IMR-90 (cell line): Measurements from ENCODE around the gene RUSF1. TPM values are rescaled to one million over a fixed set of nuclear protein-coding genes. Genes with fewer than 3 reads are reported as not detected.

Experiments used
- ATAC-seq: fragments of 200-7000 bp; cut with Tn5 transposase; 2 replicates; pipeline ENCODE4 v1.9.1; 2020; ENCODE audit warnings: low read depth, mild to moderate bottlenecking, moderate library complexity
- BruUV-seq: library from RNA; stranded (reverse); fragments of 400-500 nt; replicated peaks from 2 replicates; lab custom pipeline; 2021; lab: Mats Ljungman, UMichigan
- CTCF ChIA-PET: fragments of 300-600 bp; formaldehyde crosslinking; extraction: SDS; loops from one replicate; lab custom pipeline; 2021; ENCODE audit warnings: antibody characterized with exemption; lab: Yijun Ruan, JAX
- POLR2A ChIA-PET: fragments of 300-600 bp; sonication (Branson Sonifier 250); formaldehyde crosslinking; loops from one replicate; lab custom pipeline; 2022; ENCODE audit warnings: antibody characterized with exemption; ENCODE audit not compliant: unreplicated experiment; lab: Charles Lee
- DNase-seq: peaks from one replicate; pipeline ENCODE4 v3.0.0; 2013
- H2AFZ ChIP-seq: replicated peaks from 2 replicates; pipeline ENCODE3; 2013; ENCODE audit warnings: low read length, mild to moderate bottlenecking; ENCODE audit not compliant: poor library complexity
- H2AK5ac ChIP-seq: 2 replicates; pipeline ENCODE4 v1.6.1; 2013; ENCODE audit warnings: low read depth, low read length, inconsistent platforms
- H2AK9ac ChIP-seq: replicated peaks from 2 replicates; pipeline ENCODE3; 2013; ENCODE audit warnings: mild to moderate bottlenecking, low read depth, low read length, moderate library complexity; ENCODE audit not compliant: poor library complexity
- H2BK120ac ChIP-seq: 2 replicates; pipeline ENCODE4 v1.6.1; 2013; ENCODE audit warnings: low read depth, low read length, inconsistent platforms
- H2BK15ac ChIP-seq: 3 replicates; pipeline ENCODE4 v1.6.1; 2013; ENCODE audit warnings: low read depth, low read length, inconsistent platforms
- H2BK20ac ChIP-seq: 2 replicates; pipeline ENCODE4 v1.6.1; 2013; ENCODE audit warnings: low read depth, mild to moderate bottlenecking, inconsistent platforms, low read length, moderate library complexity
- H2BK5ac ChIP-seq: 2 replicates; pipeline ENCODE4 v1.6.1; 2013; ENCODE audit warnings: mild to moderate bottlenecking, low read depth, low read length, inconsistent platforms; ENCODE audit not compliant: poor library complexity, severe bottlenecking
- H3K14ac ChIP-seq: replicated peaks from 2 replicates; pipeline ENCODE4 v1.6.1; 2013; ENCODE audit warnings: low read depth, low read length, inconsistent platforms
- H3K18ac ChIP-seq: 2 replicates; pipeline ENCODE4 v1.6.1; 2013; ENCODE audit warnings: low read depth, low read length, control low read depth
- H3K23ac ChIP-seq: 2 replicates; pipeline ENCODE4 v1.6.1; 2013; ENCODE audit warnings: low read depth, low read length, inconsistent platforms
- H3K27ac ChIP-seq: 2 replicates; pipeline ENCODE4 v1.5.1; 2013; ENCODE audit warnings: mild to moderate bottlenecking, control low read depth, low read length; ENCODE audit not compliant: insufficient read depth
- H3K27me3 ChIP-seq: 2 replicates; pipeline ENCODE4 v1.6.1; 2013; ENCODE audit warnings: low read length; ENCODE audit not compliant: control insufficient read depth, insufficient read depth
- H3K36me3 ChIP-seq: 2 replicates; pipeline ENCODE4 v1.6.1; 2013; ENCODE audit warnings: low read length, mixed read lengths; ENCODE audit not compliant: control insufficient read depth, insufficient read depth
- H3K4ac ChIP-seq: 2 replicates; pipeline ENCODE4 v1.6.1; 2013; ENCODE audit warnings: low read depth, low read length, inconsistent platforms
- H3K4me1 ChIP-seq: 2 replicates; pipeline ENCODE4 v1.6.1; 2013; ENCODE audit warnings: low read length, mixed read lengths; ENCODE audit not compliant: control insufficient read depth, insufficient read depth
- H3K4me2 ChIP-seq: 2 replicates; pipeline ENCODE4 v1.6.1; 2013; ENCODE audit warnings: low read depth, mild to moderate bottlenecking, control low read depth, low read length, moderate library complexity
- H3K4me3 ChIP-seq: 2 replicates; pipeline ENCODE4 v1.5.1; 2013; ENCODE audit warnings: low read depth, mild to moderate bottlenecking, control low read depth, low read length, moderate library complexity; ENCODE audit not compliant: insufficient read depth
- H3K56ac ChIP-seq: 2 replicates; pipeline ENCODE4 v1.6.1; 2013; ENCODE audit warnings: low read length, inconsistent platforms; ENCODE audit not compliant: insufficient read depth; ENCODE audit errors: extremely low read depth
- H3K79me1 ChIP-seq, 2 experiments: 2 replicates each; pipeline ENCODE4 v1.6.1; 2013; ENCODE audit warnings: low read length in 2 of 2, inconsistent platforms in 1 of 2, low read depth in 1 of 2
- H3K9ac ChIP-seq: 2 replicates; pipeline ENCODE4 v1.6.1; 2013; ENCODE audit warnings: low read depth, low read length, control low read depth
- H3K9me1 ChIP-seq: 2 replicates; pipeline ENCODE4 v1.6.1; 2013; ENCODE audit warnings: low read length, inconsistent platforms; ENCODE audit not compliant: insufficient read depth
- H3K9me3 ChIP-seq: 2 replicates; pipeline ENCODE4 v1.6.1; 2013; ENCODE audit warnings: low read length; ENCODE audit not compliant: control insufficient read depth, insufficient read depth
- H4K20me1 ChIP-seq: 2 replicates; pipeline ENCODE4 v1.6.1; 2013; ENCODE audit warnings: low read length, inconsistent platforms; ENCODE audit not compliant: insufficient read depth
- H4K5ac ChIP-seq: 2 replicates; pipeline ENCODE4 v1.6.1; 2013; ENCODE audit warnings: mild to moderate bottlenecking, low read depth, low read length, control low read depth
- H4K8ac ChIP-seq, 2 experiments: 2 replicates each; pipeline ENCODE4 v1.6.1; 2013; ENCODE audit warnings: low read depth in 2 of 2, low read length in 2 of 2, control low read depth in 1 of 2, inconsistent platforms in 1 of 2
- H4K91ac ChIP-seq: 2 replicates; pipeline ENCODE4 v1.6.1; 2013; ENCODE audit warnings: low read depth, low read length, inconsistent platforms; ENCODE audit not compliant: insufficient read depth
- BHLHE40 ChIP-seq: fragments of 150-350 bp; IDR thresholded peaks from 2 replicates; pipeline ENCODE4 v1.6.1; 2016; ENCODE audit warnings: mild to moderate bottlenecking, low read depth, low read length
- CTCF ChIP-seq: conservative IDR thresholded peaks from 2 replicates; pipeline ENCODE4 v1.5.1; 2012; ENCODE audit warnings: mild to moderate bottlenecking, low read depth, low read length, improper control_type of control experiment
- MAFK ChIP-seq: IDR thresholded peaks from 2 replicates; pipeline ENCODE4 v1.6.1; 2012; ENCODE audit warnings: low read depth, low read length, improper control_type of control experiment
- NFE2L2 ChIP-seq: fragments of 150-350 bp; IDR thresholded peaks from 2 replicates; pipeline ENCODE4 v1.6.1; 2016; ENCODE audit warnings: low read depth, mild to moderate bottlenecking, low read length
- POLR2A ChIP-seq: IDR thresholded peaks from 2 replicates; pipeline ENCODE4 v1.6.1; 2012; ENCODE audit warnings: mild to moderate bottlenecking, low read depth, low read length
- RAD21 ChIP-seq: IDR thresholded peaks from 2 replicates; pipeline ENCODE4 v1.6.1; 2012; ENCODE audit warnings: low read length, improper control_type of control experiment
- SMC3 ChIP-seq: fragments of 150-350 bp; IDR thresholded peaks from 2 replicates; pipeline ENCODE4 v1.6.1; 2016; ENCODE audit warnings: low read depth, mild to moderate bottlenecking, antibody characterized with exemption, low read length, moderate library complexity
- WGBS, 2 experiments: methylation state at CpG; one replicate each; pipeline versions ENCODE4 v1.1.5 to v1.1.7; 2013; ENCODE audit warnings: missing lambda C conversion rate in 2 of 2; ENCODE audit not compliant: insufficient read length in 1 of 2; ENCODE audit errors: extremely low coverage in 2 of 2; 5-methylcytosine and 5-hydroxymethylcytosine counted together
- dilution Hi-C: fragments of 300-500 bp; cut with HindIII; formaldehyde crosslinking; loops from one replicate; pipeline ENCODE4 v1.14.3; 2018; ENCODE audit warnings: low sequenced_read_pairs; ENCODE audit not compliant: unreplicated experiment
- in situ Hi-C: fragments of 300-500 bp; cut with MboI; formaldehyde crosslinking; loops from 3 replicates; pipeline ENCODE4 v1.14.3; 2019; ENCODE audit warnings: low sequenced_read_pairs, inconsistent platforms, mixed read lengths
- intact Hi-C: fragments of 100-400 bp; cut with micrococcal nuclease; formaldehyde crosslinking; loops from 2 replicates; pipeline ENCODE4 v1.10.0; 2022
- polyA plus RNA-seq, 3 experiments: library from polyadenylated mRNA; depleted of rRNA; stranded (reverse); fragments of >200 nt; gene quantifications; 2 replicates each; pipeline ENCODE4 v1.2.3, GENCODE V29; 2012; ENCODE audit warnings: low replicate concordance in 1 of 3
- total RNA-seq: library from RNA; depleted of rRNA; stranded (reverse); fragments of >200 nt; gene quantifications from 2 replicates; pipeline ENCODE4 v1.2.3, GENCODE V29; 2012
- TF ChIP-seq, protein P1 (sequence below): fragments of 150-350 bp; IDR thresholded peaks from 2 replicates; pipeline ENCODE4 v1.6.1; 2016; ENCODE audit warnings: low read depth, mild to moderate bottlenecking, low read length, moderate library complexity, borderline replicate concordance

Gene RUSF1
- total and polyA plus RNA-seq, 2 of the 4 experiments (the other 2 are of a cell fraction), result 22.9 to 65.0 TPM

GRCh38 chr16:31477220-31478216 is 30.7 kb downstream of the RUSF1 start:
- in situ Hi-C loops, result no loop called here
- POLR2A ChIA-PET, result no interaction called here

More at GRCh38 chr16:31477220-31478216, 30.7 kb downstream of the RUSF1 start:
- Histone ChIP-seq H3K36me3 (peaks cover 56% of the 10 kb centered on the region), H3K4me1 (peaks cover 6% of the 10 kb centered on the region; the same call in 1 of the 2 replicates), H2BK15ac (no peak overlapping the region), H2AFZ (no peak overlapping the region), H2AK9ac (no peak overlapping the region), H3K14ac (no peak overlapping the region), H4K20me1 (peaks cover 66% of the 10 kb centered on the region), H4K8ac (no peak overlapping the region), H4K91ac (no peak overlapping the region), H4K5ac (no peak overlapping the region), H2BK120ac (no peak overlapping the region), H3K23ac (no peak overlapping the region), H2AK5ac (no peak overlapping the region), H3K79me1 (peaks cover 16 to 53% of the 10 kb centered on the region in 2 experiments; a peak in 3 of 4 replicates), H3K9me1 (peaks cover 21% of the 10 kb centered on the region), H3K27ac (no peak overlapping the region), H2BK5ac (no peak overlapping the region), H2BK20ac (no peak overlapping the region), H3K9ac (no peak overlapping the region), H3K4me3 (no peak overlapping the region), H3K4me2 (no peak overlapping the region), H3K4ac (no peak overlapping the region), H3K9me3 (no peaks in the 10 kb centered on the region), H3K18ac (no peak overlapping the region), H3K27me3 (no peaks in the 10 kb centered on the region), H3K56ac (no peak overlapping the region)
- ATAC-seq, result no peak
- no peak for DNase-seq
- WGBS, 2 experiments, result 88% methylated on average over 40 of the region's 67 CpGs; no CpG with 5 or more reads in 1 of the 2 experiments
- CTCF ChIA-PET, result no interaction called here
- dilution Hi-C loops, result no loop called here
- TF ChIP-seq, protein P1, sequence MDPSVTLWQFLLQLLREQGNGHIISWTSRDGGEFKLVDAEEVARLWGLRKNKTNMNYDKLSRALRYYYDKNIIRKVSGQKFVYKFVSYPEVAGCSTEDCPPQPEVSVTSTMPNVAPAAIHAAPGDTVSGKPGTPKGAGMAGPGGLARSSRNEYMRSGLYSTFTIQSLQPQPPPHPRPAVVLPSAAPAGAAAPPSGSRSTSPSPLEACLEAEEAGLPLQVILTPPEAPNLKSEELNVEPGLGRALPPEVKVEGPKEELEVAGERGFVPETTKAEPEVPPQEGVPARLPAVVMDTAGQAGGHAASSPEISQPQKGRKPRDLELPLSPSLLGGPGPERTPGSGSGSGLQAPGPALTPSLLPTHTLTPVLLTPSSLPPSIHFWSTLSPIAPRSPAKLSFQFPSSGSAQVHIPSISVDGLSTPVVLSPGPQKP, result no peak
- TF ChIP-seq NFE2L2 (no peak), BHLHE40 (no peak), RAD21 (no peak), MAFK (no peak), POLR2A (no peak), CTCF (no peak), SMC3 (no peak)
- intact Hi-C loops, result no loop called here
- TSS peak; percentile 37 for BruUV-seq
